ENCODE results near the gene GABBR2.

Gene GABBR2

DNA sequence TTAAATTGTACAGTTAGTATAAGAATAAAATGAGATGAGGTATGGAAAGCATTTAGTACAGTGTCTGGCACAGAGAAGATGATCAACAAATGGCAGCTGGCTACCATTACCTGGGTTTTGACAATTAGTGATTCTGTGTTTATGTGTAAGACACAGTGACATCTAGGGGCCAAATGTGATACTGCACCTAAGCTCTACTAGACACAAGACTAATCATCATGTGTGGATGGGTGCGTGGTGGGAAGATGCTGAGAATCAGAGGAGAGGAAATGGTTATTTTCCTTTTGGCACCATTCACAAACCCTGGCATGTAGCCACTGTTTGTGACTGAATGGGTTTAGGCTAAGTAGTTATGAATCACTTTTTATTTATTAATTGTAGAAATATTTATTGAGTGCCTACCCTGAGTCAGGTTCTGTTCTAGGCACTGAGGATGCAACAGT lies 343.5 kb downstream of the GABBR2 start:
- FAIRE-seq, result no peak

DNA sequence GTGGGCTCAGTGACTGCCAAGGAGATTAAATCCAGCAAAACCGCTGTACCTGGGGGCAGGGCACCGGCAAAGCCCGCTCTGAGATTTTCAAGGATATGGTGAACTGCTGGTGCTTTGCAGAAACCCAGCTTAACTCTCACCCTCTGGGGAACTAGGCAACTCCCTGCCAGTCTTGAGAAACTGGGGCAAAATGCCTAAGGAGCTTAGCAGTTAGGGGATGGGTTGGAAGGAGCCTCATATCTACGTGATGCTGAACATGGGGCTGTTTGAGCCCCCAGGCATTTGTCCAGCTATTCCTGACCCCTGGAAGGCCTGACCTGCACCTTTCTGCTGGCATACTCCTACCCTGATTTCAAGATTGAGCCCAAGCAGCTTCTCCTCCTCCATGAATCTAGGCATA lies 344.6 kb downstream of the GABBR2 start:
- no peak for FAIRE-seq

DNA sequence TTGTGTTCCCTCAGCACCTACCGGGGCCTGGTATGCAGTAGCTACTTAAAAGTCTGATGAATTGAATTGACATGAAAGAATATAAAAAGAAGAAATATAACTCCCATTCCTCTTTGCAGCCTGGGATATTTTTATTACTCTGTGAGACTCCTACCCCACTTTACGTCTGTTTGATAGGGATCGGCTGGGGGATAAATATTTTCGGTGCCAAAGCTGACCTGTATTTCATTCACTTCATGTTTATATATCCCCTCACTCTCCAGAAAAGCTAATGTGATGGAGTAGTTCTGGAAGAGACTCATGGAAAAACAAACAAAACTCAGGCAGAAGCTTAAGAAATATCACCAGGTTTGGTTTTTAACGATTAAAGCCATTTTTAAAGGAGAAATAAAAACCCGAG lies 345.1 kb downstream of the GABBR2 start:
- FAIRE-seq, result no peak

DNA sequence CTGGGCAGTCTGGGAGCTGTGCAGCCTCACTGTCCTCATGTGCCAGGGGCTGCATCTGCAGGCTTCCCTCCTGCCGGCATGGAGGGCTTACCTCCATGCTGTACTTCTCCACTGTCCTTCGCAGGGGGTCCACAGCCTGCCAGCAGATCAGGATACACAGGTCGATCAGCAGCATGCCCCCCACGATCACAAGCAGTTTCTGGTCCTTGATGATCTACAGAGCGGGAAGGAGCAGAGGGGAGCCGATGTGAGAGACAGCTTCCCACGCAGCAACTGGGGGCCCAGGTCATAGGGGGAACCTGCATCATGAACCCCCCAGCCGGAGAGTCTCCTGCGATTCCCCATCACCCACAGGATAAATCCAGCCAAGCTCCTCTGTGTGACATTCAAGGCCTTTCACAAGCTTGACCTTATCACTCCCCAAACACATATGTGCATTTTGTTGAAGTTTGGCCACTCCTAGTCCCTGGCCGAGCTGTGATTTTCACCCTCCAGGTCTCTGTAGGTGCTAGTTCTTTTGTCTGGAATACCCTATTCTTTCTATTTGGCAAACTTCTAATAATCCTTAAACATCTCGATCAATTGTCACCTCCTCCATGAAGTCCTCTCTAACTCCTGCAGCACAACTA lies 346.0 kb downstream of the GABBR2 start:
- no peak for FAIRE-seq

- no peak for FAIRE-seq
Observed at GRCh38 chr9:98361645-98362044, 347.1 kb downstream of the GABBR2 start.

DNA sequence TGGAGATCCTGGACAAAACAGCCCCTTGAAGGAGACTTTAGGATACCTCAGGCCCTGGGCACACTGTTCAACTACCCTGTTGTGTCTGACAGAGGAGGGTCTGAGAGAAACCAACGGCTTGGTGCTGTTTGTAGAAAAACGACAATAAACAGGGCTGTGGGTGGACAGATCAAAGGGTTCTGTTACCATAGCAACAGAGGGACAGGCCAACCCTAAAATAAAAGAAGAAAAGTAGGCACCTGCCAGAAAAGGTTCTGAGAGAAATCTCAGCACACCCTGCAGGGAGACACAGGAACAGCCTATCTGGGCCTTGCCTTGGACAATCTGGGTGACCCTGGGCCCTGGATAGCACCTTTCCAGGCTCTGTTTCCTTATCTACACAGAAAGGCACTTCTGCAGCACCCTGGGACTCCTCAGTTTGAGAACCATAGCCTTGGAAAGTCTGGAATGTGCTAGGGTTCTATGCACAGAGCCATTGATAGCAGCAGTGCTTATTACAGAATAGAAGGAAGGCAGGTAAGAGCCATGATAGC lies 348.5 kb downstream of the GABBR2 start:
- no peak for FAIRE-seq

GRCh38 chr9:98359569-98359968 lies 349.2 kb downstream of the GABBR2 start:
- FAIRE-seq, result no peak

- FAIRE-seq, result no peak
Observed at GRCh38 chr9:98357921-98358535, 350.7 kb downstream of the GABBR2 start.

DNA sequence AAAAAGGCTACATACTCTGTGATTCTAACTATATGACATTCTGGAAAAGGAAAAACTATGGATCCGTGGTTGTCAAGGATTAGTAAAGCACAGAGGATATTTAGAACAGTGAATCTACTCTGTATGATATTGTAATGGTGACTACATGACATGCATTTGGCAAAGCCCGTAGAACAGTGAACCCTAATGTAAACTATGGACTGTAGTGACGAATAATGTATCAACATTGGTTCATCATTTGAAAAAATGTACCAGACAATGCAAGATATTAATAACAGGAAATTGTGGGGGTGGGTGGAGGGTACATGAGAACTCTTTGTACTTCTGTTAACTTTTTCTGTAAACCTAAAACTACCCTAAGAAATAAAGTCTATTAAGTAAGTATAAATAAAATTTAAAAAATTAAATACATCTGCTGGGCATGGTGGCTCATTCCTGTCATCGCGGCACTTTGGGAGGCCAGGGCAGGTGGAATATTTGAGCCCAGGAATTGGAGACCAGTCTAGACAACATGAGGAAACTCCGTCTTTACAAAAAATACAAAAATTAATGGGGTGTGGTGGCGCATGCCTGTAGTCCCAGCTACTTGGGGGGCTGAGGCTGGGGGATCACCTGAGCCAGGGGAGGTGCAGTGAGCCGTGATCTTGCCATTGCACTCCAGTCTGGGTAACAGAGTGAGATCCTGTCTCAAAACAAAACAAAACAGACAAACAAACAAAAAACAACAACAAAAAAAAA lies 351.6 kb downstream of the GABBR2 start:
- FAIRE-seq, result no peak

DNA sequence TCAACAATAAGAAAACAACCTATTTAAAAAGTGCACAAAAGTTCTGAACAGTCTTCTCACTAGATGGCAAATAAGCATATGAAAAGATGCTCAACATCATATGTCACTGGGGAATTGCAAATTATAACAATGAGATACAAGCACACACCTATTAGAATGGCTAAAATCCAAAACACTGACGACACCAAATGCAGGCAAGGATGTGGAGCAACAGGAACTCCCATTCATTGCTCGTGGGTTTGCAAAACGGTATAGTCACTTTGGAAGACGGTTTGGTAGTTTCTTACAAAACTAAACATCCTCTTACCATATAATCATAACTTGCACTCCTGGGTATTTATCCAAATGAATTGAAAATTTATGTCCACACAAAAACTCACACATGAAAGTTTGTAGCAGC lies 352.4 kb downstream of the GABBR2 start:
- FAIRE-seq, result no peak

- FAIRE-seq, result no peak
Observed at GRCh38 chr9:98351370-98351769, 357.4 kb downstream of the GABBR2 start.

GRCh38 chr9:98347642-98348041 lies 361.1 kb downstream of the GABBR2 start:
- peak; percentile 3 for FAIRE-seq

GRCh38 chr9:98345011-98345410 lies 363.7 kb downstream of the GABBR2 start:
- FAIRE-seq, result no peak

DNA sequence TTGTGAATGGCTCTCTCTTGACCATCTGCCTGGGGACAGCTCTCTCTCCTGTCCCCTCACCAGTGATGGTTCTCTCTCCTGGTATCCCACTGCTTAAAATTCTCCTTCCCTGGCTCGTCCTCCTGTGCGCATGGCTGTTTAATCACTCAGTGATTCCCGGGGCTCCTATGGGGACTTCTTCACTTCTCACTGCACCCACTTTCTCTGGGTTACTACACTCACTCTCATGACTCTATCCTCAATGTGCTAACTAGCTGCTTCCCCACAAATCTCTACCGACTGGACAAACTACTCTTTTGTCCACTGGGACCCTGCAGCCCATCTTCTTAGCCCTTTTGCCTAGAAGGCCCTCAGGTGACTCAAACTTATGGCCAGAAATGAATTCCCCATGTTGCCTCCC lies 364.2 kb downstream of the GABBR2 start:
- FAIRE-seq, result no peak

- FAIRE-seq, result no peak
Observed at GRCh38 chr9:98342820-98343210, 365.9 kb downstream of the GABBR2 start.

GRCh38 chr9:98342098-98342819 lies 366.5 kb downstream of the GABBR2 start:
- FAIRE-seq, result no peak

DNA sequence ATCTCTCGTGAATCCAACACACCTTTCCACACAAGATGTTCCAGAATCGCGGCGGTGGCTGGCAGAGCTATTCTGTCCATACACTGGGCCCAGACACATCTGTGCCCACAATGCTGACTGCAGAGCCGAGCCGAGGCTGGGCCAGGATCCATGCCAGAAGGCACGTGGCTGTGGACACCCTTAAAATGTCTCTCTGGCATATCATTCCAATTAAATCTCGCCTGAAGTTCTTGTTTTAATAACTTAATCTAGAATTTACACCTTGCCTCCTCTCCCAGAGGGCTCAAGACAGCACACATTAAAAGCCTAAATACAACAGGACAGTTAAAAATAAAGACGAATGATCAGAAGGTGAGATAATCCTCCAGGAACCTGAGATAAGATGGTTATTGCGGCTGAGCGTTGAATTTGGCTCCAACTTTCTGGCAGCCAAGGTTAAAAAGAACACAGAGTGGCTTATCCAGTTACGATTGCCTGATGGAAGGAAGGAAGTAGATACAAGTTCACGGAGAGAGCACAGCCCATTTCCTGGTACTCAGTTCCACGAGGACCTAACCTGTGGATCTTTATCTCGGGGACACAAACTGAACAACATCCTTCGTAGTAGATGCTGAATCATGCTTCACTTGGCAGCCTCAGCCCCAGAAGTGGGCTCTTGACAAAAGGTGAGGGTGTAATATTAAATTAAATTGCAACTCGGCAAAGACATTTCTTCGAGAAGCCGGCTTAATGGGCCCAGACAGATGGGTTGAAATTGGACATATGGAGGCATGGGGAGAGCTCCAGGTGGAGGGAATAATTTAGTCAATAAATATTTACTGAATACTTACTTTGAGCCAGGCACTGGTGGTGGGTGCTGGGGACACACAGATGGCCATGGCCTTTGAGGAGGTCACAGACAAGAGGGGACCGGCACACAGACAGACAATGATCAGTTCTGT lies 367.3 kb downstream of the GABBR2 start:
- FAIRE-seq, result no peak

- FAIRE-seq, result no peak
Observed at GRCh38 chr9:98339987-98340800, 368.5 kb downstream of the GABBR2 start.

- FAIRE-seq, result no peak
Observed at GRCh38 chr9:98335661-98336060, 373.1 kb downstream of the GABBR2 start.

DNA sequence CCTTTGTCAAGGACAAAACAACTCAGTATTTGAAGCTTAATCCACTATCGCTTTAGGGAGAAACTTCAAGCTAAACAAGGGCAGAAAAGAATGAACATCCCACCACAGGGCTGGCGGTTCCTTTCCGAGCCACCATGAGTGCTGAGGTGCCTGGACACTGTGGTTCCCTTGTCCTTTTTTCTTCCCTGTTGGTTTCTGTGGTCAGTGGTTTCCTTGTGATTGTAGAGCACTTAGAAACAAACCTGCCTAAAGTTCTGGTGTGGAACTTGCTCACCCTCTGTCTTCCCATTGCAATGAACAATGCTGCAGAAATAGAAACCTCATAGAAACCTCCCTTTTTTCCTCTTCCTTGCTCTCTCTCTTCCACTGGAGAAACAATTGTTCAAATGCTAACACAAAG lies 373.9 kb downstream of the GABBR2 start:
- FAIRE-seq, result no peak
